Measurements from ENCODE around the gene RENBP. TPM values are rescaled to one million over a fixed set of nuclear protein-coding genes. Genes with fewer than 3 reads are reported as not detected.

The RENBP gene
- total RNA-seq, 1 experiment from 2014 or later: 0.23 TPM

GRCh38 chrX:153991013-153991580 lies 46.7 kb upstream of the RENBP start:
- CTCF ChIA-PET: no interaction called here
- no peaks in the 10 kb centered on the region for H3K4me1 Mint-ChIP-seq (ENCODE audit: insufficient read depth, unreplicated experiment)
- H3K27me3 Mint-ChIP-seq (ENCODE audit: insufficient read depth, unreplicated experiment): peaks cover 39% of the 10 kb centered on the region
- no peak for DNase-seq (ENCODE audit: unreplicated experiment)
- BruUV-seq (replicated peaks): no TSS peak
- TF ChIP-seq, protein P1, sequence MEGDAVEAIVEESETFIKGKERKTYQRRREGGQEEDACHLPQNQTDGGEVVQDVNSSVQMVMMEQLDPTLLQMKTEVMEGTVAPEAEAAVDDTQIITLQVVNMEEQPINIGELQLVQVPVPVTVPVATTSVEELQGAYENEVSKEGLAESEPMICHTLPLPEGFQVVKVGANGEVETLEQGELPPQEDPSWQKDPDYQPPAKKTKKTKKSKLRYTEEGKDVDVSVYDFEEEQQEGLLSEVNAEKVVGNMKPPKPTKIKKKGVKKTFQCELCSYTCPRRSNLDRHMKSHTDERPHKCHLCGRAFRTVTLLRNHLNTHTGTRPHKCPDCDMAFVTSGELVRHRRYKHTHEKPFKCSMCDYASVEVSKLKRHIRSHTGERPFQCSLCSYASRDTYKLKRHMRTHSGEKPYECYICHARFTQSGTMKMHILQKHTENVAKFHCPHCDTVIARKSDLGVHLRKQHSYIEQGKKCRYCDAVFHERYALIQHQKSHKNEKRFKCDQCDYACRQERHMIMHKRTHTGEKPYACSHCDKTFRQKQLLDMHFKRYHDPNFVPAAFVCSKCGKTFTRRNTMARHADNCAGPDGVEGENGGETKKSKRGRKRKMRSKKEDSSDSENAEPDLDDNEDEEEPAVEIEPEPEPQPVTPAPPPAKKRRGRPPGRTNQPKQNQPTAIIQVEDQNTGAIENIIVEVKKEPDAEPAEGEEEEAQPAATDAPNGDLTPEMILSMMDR (IDR thresholded peaks at IDR 0.05; ENCODE audit: unreplicated experiment): no peak
- H3K36me3 Mint-ChIP-seq (ENCODE audit: insufficient read depth, unreplicated experiment): no peaks in the 10 kb centered on the region
- no peaks in the 10 kb centered on the region for H3K9me3 Mint-ChIP-seq (ENCODE audit: unreplicated experiment)
- POLR2A ChIA-PET: no interaction called here
- no peak overlapping the region for H3K4me3 Mint-ChIP-seq (ENCODE audit: unreplicated experiment)
- H3K27ac Mint-ChIP-seq (ENCODE audit: low read depth, unreplicated experiment): no peak overlapping the region
- intact Hi-C loops (cut with micrococcal nuclease): no loop called here

- ChIA-PET CTCF (interaction anchor here (2.2 kb wide), 1 partner anchor 24 kb away, joined by 8 read pairs; no protein-coding TSS in a partner anchor), POLR2A (no interaction called here)
- BruUV-seq (replicated peaks): no TSS peak
- H3K9me3 Mint-ChIP-seq (ENCODE audit: unreplicated experiment): no peaks in the 10 kb centered on the region
- DNase-seq (ENCODE audit: unreplicated experiment): no peak
- TF ChIP-seq, protein P1 (IDR thresholded peaks at IDR 0.05; ENCODE audit: unreplicated experiment): no peak
- H3K27me3 Mint-ChIP-seq (ENCODE audit: insufficient read depth, unreplicated experiment): peaks cover 39% of the 10 kb centered on the region
- H3K4me3 Mint-ChIP-seq (ENCODE audit: unreplicated experiment): no peak overlapping the region
- no peaks in the 10 kb centered on the region for H3K36me3 Mint-ChIP-seq (ENCODE audit: insufficient read depth, unreplicated experiment)
- intact Hi-C loops (cut with micrococcal nuclease): no loop called here
- H3K4me1 Mint-ChIP-seq (ENCODE audit: insufficient read depth, unreplicated experiment): no peaks in the 10 kb centered on the region
- no peak overlapping the region for H3K27ac Mint-ChIP-seq (ENCODE audit: low read depth, unreplicated experiment)
These were observed 45.7 kb upstream of the RENBP start for GRCh38 chrX:153989973-153990655.

- peak; percentile 26 for DNase-seq (ENCODE audit: unreplicated experiment)
- H3K4me1 Mint-ChIP-seq (ENCODE audit: insufficient read depth, unreplicated experiment): no peaks in the 10 kb centered on the region
- POLR2A ChIA-PET: interaction anchor here (0.6 kb wide), 1 partner anchor 19 kb away, joined by 3 read pairs; no protein-coding TSS in a partner anchor
- H3K4me3 Mint-ChIP-seq (ENCODE audit: unreplicated experiment): no peak overlapping the region
- intact Hi-C loops (cut with micrococcal nuclease): no loop called here
- CTCF ChIA-PET: interaction anchor here (1.1 to 2.2 kb wide), 2 partner anchors 25 to 63 kb away, joined by 3 to 8 read pairs; no protein-coding TSS in a partner anchor
- peaks cover 39% of the 10 kb centered on the region for H3K27me3 Mint-ChIP-seq (ENCODE audit: insufficient read depth, unreplicated experiment)
- BruUV-seq (replicated peaks): no TSS peak
- H3K27ac Mint-ChIP-seq (ENCODE audit: low read depth, unreplicated experiment): no peak overlapping the region
- no peaks in the 10 kb centered on the region for H3K9me3 Mint-ChIP-seq (ENCODE audit: unreplicated experiment)
- TF ChIP-seq, protein P1 (IDR thresholded peaks at IDR 0.05; ENCODE audit: unreplicated experiment): no peak
- H3K36me3 Mint-ChIP-seq (ENCODE audit: insufficient read depth, unreplicated experiment): no peaks in the 10 kb centered on the region
These were observed 44.0 kb upstream of the RENBP start for GRCh38 chrX:153988493-153988892.

GRCh38 chrX:153984351-153985178 lies 40.1 kb upstream of the RENBP start:
- no peaks in the 10 kb centered on the region for H3K4me1 Mint-ChIP-seq (ENCODE audit: insufficient read depth, unreplicated experiment)
- H3K36me3 Mint-ChIP-seq (ENCODE audit: insufficient read depth, unreplicated experiment): peaks cover 7% of the 10 kb centered on the region
- no peak overlapping the region for H3K4me3 Mint-ChIP-seq (ENCODE audit: unreplicated experiment)
- no peak for DNase-seq (ENCODE audit: unreplicated experiment)
- ChIA-PET CTCF (interaction anchor here (0.6 kb wide), 1 partner anchor 25 kb away, joined by 3 read pairs; no protein-coding TSS in a partner anchor), POLR2A (interaction anchor here (1.0 kb wide), 1 partner anchor 10 kb away, joined by 3 read pairs; no protein-coding TSS in a partner anchor)
- H3K27me3 Mint-ChIP-seq (ENCODE audit: insufficient read depth, unreplicated experiment): peaks cover 8% of the 10 kb centered on the region
- intact Hi-C loops (cut with micrococcal nuclease): no loop called here
- H3K27ac Mint-ChIP-seq (ENCODE audit: low read depth, unreplicated experiment): no peak overlapping the region
- TF ChIP-seq, protein P1 (IDR thresholded peaks at IDR 0.05; ENCODE audit: unreplicated experiment): no peak
- no TSS peak for BruUV-seq (replicated peaks)
- no peaks in the 10 kb centered on the region for H3K9me3 Mint-ChIP-seq (ENCODE audit: unreplicated experiment)
